ENCODE data around the gene MRPL32.

The MRPL32 gene

DNA sequence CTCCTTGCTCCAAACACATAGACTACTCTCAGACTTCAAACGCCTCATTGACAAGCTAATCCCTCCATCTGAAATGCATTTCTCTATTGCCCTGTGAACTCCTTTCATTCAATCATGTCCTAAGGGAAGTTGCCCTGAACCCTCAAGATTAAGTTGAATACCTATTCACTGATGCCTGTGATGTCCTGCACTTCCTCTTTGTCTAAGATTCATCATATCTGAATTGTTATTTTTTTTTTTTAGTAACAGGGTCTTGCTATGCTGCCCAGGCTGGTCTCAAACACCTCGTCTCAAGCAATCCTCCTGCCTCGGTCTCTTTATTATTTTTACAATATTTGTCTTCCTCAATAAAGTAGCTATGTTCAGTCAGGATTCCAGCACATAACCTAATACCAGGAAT, 3.4 kb upstream of the MRPL32 start:
- no peak for DNase-seq

DNA sequence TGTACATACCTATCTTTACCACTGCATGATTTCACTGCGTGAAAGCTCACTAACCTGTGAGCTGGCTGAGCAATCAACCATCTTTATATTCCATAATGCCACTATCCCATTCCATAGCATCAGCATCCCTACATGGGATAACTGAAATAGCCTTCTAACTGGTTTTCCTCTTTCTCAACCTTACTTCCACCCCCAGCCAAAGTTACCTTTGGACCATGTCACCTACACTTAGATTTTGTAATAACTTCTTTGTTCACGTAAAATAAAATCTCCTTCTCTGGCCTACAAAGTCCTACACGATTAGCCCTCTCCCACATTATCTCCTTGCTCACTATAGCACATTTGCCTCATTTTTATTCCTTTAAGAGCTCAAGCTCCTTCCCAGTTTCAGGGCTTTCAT, 2.7 kb upstream of the MRPL32 start:
- DNase-seq: no peak

DNA sequence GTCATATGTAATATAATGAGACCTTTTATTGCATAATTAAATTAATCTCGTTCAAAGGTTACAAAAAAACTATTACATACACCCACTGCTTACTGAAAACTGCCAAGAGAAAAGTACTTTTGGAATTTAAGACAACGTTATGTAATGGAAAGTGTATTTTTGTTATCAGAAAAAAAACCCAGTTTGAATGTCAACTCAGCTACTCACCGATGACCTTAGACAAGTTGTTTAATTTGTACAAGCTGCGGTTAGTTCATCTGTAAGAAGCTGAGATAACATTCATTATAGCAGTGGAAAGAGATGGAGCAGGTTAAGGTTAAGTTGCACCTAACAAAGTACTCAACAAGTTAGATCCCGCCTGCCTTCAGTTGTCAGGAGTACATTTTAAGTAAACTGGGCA, 1.3 kb upstream of the MRPL32 start:
- no peak for DNase-seq

DNA sequence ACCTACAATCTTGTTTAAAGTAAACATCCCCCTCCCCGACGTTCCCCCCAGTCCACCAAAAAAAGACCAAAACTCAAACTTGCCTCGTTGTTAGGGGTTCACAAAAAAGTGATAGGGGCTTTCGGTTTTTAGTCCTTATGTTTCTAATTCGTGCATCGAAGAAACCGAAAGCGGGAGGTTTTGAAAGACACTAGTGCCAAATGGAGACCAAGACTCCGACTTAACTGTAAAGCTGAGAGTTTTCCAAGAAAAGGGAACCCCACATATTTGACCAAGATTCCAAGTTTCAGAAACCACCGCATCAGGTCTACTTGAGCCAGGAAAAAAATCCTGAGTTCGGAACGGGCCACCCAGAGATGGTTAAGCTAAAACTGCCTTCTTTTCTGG, 736 bp upstream of the MRPL32 start:
- DNase-seq: no peak

DNA sequence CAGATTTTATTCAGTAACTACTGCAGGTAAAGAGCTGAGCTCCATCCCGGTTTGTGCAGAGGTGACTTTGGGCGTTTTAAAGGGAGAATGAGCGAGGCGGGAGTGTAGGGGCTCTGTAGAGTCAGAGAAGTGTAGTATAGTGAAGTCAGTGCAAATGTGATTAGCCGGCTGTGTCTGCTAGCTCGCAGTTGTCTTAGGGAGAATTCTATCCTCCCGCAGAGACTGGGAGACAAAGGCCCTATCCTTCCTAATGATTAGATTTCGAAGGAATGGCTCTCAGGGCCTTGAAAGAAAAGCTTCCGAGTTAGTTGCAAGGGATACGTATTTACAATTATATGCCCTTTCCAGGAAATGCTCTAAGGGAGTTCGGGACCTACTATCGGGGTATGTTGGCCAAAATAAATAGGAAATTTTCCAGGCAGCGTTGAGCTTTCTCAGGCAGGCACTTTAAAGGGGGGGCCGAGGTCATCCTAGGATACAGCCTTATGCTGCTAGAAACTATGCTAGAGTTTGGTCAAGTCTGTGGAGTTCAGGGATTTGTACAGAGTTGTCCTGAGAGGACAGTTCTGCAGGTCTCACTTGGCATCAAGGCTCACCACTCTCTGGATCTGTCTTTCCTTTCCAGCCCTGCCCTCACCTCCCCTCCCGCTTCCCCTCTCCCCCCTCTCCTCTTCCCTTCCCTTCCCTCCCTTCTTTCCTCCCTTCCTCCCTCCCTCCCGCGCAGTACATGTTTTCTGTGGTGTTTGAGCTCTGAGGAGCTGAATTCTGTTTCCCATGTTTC, 825 bp downstream of the MRPL32 start:
- peak; percentile 51 for DNase-seq

DNA sequence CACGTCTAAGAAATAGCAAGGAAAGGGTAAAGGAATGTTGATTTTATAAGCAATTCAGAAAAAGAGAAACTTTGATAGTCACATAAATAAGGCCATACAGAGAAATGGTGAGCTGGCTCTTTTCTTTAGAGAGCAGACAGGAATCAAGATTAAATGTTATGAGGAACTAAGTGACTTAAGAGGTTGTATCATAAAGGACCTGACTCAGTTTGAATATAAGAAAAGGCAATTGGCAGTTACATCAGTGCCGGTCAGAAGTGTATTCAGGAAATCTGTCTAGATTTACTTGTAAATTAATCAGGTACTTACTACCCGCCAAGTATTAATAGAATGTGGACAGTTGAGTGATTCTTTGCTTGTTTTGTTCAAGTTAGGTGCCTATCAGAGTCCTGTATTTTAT, 2.1 kb downstream of the MRPL32 start:
- DNase-seq: no peak

DNA sequence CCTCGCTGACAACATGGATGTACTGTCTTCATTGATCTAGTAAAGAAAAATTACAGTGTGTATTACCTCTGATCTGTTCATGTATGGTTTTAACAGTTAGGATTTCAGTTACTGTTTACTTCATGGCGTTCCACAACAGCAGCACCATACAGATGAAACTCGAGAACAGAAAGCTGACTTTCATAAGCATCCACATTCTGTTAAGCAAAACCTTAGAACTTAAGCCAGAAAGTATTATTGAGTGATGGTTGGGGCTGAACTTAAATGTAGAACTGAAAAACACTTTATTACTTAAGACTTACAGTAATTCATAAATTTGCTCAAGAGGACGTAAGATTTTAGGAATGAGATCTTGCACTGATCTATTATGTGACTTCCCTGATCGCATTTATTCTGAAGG, 3.7 kb downstream of the MRPL32 start:
- no peak for DNase-seq

DNA sequence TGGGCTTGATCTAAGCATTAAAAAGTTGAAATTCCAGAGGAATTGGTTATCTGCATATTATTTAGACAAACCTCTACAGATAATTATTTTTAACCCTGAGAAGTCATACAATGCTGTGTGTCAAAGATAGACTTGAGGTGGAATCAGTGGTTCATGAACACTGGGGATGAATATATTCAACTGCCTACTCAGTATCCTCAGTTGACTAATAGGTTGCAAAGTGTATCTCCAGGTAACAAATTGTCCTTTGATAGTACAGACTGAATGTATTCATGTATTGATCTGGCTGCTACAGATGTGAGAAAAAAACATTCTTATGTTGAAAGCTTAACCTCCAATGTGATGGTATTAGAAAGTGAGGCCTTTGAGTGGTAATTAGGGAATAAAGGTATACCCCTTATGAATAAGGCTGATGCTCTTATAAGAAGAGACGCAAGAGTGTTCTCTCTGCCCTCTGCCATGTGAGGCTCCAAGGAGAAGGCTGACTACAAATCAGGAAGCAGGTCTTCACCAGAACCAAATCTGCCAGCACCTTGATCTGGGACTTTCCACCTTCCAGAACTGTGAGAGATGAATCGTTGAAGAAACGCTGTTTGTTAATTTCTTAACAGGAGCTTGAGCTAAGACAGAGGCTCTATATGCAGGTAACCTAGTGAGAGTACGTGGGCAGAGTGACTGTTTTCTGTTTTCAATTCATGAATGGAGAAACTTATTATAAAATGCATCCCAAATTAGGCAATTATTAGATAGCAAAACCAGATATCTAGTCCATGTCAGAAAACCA, 7.5 kb downstream of the MRPL32 start:
- no peak for DNase-seq

DNA sequence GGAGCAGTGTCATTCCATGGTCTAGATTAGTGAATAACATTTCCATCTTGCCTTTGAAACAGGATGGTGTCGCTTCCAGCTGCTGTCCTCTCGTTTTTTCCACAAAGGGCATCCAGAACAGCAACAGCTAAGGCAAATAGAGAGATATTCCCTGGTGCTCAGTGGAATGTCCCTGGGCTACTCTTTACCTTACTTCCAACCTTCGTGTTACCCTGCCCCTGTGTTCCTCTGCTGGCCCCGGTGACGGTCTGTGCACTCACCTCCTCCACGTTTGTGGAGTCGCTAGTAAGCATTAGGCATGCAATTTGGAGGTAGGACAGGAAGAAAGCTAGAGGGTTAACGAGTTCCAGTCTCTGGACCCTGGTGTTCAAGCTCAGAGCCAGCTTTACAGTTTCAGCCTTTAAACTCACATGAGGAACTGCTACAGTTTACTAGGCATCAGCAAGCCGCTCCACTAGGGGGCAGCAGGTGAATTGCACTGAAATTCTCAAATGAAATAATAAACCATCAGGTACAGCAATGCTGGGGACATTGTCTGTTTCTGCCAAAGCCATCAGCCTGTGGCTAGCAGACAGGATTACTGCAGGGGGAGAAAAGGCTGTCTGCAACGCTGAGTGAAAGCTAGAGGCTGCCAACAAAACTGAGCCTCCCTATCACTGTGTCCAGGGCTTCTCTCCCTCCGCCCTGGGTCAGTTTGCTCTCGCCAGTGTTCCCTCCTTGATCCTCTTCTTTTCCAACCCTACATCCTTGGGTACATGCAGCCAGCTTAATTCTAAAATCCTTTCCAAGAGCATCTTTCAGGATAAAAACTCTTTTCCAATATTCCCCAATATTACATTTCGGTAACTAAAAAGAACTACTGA, 9.0 kb downstream of the MRPL32 start:
- peak; percentile 88 for DNase-seq

DNA sequence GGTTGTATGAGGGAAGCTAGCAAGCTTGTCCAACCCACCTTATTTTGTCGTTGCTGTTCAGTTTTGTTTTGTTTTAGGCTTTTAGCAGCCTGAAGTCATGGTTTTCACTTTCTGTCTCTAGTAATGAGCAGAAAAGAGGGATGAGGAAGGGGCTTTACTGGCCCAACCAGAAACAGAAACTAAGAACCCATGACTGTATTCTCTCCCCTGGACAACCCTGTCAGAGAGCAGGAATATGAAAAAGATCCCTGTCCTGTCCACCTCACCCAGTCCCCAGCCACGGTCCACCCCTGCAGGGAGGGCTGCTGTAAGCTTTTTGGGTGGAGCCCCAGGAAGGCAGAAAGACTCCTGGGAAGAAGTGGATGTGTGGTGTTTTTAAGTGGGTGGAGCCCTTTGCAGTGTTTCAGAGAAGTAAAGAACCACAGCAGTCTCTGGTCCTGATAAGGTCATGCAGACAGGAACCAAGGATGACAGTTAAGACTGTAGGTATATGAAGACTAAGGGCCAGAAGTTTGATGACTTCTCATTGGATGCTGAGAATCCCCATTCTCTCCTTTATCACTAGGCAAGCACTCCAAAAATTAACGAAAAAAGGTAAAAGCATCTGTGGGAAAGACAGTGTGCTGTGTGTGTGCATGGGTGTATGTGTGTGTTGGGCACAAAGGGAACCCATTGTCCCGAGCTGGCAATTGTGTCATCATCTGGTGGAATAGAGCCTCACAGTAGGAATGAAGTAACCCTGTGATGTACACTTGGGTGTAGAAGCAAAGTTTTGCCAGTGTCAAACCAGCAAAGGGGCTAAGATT, 13.8 kb downstream of the MRPL32 start:
- no peak for DNase-seq

DNA sequence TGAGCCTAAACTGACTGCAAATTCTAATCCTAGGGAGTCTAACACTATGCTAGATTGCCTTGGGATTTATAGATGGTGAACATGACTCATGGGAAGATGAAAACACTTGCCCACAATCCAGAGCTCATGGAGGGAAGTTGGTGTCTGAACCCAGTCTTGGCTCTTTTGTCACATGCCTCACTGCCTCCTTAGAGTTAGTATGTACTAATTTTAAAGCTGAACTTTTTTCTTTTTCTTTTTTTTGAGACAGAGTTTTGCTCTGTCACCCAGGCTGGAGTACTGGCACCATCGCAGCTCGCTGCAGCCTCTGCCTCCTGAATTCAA, 14.4 kb downstream of the MRPL32 start:
- DNase-seq: no peak

DNA sequence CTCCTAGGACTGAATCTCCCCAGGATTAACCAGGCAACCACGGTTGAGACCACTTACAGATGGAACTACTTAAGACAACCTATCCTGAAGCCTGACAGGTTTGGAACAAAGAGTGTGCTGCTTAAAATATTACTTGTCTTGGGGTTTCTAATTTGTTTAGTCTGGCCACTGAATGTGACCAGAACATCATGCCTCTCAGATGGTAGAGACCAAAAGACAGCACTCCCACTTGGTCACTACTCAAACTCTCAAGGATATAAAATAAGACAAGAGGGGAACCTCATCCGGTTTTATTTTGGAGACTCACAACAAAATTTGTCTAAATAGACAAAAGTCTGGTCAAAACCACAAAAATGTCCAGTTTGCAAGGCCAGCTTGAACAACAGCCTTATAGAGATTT, 15.3 kb downstream of the MRPL32 start:
- DNase-seq: no peak

DNA sequence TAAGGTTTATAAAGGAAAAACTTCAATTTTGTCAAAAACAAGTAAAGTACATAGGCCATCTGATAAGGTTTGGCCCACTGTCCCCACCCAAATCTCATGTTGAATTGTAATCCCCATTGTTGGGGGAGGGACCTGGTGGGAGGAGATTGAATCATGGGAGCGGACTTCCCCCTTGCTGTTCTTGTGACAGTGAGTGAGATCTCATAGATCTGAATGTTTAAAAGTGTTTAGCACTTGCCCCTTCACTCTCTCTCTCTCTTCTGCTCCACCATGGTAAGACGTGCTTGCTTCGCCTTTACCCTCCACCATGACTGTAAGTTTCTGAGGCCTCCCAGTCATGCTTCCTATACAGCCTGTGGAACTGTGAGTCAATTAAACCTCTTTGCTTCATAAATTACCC, 18.2 kb downstream of the MRPL32 start:
- DNase-seq: no peak

DNA sequence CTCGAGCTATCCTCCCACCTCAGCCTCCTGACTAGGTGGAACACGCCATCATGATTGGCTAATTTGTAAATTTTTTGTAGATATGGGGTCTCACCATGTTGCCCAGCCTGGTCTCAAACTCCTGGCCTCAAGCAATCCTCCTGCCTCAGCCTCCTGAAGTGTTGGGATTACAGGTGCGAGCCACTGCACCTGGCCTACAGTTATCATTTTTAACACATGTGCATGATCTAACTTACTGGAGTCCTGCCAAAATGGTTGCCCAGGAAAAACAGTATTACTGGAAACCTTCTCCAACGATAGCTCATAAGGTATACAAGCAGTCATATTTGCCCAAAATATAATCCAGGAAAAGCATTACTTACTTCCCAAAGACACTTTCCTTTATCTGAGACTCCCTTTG, 20.2 kb downstream of the MRPL32 start:
- DNase-seq: no peak

DNA sequence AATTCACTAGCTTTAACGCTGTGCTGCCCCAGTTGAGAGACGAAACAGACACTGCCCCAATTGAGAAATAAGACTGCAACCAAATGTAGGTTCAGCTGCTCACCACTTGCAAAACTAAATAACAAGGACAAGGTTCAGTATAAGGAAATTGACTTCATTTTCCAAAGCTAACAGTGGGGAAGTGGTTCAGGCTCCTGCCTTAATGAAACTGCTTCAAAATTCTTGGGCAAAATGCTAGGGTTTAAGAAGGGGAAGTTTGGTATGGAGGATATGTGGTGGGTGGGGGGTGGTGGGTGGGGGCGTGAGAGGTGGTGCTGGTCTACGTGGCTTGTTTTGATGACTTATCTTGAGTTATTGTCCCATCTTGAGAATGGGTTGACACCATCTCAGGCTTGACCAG, 21.8 kb downstream of the MRPL32 start:
- no peak for DNase-seq

DNA sequence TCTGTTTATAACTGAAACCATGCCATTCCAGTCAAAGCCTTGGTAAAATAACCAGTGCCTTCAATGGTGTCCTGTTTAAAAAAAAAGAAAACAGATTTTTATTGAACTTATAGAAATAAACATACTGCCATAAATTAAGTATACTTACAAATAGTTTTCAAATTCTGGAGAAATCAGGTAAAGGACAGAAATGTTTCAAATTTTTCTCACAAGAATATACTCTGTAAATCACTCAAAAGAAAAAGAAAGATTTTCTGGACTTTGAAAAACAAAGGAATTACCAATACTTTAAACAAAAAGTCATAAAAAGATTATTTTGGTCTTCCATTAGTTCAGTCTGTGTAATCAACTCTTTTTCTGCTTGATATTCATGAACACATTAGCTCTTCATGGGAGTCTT, 23.9 kb downstream of the MRPL32 start:
- DNase-seq: no peak

DNA sequence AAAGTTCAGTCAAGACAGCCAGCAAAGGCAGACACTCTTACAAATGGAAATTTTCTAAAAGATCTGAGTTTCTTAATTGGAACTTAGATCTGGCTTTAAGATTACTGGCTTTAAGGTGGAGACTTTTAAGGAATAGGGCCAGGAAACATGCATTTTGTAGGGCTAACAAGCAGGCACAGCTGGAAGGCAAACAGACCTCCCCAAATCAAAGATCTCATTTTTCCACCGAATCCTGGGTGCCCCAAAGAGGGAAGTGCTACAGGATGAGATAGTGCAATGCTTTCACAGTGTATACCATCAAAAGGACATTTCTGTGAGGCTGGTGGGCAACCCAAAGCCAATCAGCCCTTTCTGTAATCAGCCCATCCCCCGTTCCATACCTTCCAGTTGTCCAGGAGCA, 27.4 kb downstream of the MRPL32 start:
- no peak for DNase-seq

DNA sequence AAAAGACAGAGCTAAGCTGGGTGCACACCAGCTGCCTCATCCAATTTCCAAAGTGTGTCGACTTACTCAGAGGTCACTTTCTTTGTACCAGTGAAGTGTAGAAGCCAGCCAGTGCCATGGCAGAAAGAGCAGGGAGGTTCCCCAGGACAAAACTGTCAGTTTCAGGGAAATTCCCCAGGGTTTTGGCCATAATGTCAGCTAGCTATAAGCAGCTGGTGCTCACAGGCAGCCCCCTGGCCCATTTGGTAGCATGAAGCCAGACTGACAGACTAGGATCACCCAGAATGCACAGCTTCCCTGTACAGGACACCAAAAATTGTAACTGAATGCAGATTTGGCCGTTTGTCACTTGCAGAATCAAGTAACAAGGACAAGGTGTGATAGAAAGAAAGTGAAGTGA, 28.6 kb downstream of the MRPL32 start:
- no peak for DNase-seq

DNA sequence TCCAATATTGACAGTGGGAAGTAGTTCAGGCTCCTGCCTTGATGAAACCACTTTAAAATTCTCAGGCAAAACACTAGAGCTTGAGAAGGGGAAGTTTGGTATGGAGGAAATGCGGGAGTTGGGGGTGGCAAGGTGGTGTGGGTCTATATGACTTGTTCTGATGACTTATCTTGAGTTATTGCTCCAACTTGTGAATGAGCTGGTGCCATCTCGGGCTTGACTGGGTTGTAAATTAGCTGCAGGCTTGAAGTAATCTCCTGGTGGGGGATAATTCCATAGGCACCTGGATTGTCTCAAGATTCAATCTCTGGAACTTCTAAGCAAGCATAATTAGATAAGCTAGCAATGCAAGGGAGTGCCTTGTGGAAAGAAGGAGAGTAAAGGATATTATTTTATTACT, 29.0 kb downstream of the MRPL32 start:
- DNase-seq: no peak

DNA sequence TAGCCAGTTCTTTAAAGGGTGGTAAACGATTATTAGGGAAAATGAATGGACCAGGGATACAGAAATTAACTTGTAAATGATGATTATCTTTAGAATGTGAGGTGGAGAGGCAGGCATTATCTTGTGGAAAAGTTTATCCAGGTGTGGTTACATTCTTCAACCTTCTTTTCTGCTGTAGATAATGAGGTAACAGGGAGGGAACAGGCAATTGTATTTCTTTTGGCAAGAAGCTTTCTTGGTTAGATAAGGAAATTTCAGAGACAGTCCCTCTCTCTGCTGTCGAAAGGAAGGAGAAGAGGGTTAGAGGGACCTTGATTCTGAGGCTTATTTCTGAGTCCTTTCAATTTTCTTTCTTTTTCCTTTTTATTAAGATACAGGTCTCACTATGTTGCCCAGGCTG, 32.1 kb downstream of the MRPL32 start:
- DNase-seq: no peak

DNA sequence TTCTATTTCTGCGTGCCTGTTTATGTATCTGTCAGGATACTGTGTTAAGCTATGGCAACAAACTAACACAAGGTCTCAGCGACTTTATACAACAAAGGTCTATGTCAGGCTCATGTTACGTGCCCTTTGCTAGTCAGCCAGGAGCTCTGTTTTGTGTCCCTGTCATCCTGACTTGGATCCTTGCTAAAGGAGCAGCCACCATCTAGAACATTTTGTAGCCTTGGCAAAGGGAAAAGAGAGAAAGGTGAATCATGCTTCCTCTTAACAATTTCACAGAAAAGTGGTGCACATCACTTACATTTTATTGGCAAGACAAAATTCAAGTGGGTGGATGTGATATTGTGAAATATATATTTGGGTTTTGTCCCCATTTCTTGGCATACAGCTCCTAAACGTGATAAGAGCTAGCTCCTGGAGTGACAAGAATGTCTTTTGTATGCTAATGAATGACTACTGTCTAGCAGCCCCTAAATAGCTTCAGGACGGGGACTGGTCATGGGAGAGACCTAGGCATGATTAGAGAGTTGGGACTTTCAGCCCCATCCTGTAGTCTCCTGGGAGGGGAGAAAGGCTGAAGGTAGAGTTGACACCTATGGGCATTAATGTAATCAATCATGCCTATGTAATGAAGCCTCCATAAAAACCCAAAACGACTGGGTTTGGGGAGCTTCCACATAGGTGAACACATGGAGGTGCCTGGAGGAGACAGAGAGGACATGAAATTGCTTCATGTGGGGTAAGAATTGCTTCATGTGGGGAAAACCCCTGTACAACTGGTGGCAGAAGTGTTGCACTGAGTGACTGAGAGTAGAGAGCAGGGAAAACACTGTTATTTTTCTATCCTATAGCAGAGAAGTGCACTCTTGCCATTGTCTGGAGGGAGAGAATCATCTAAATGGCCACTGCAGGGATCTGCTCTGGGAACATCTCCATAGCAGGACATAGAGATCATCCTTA, 33.0 kb downstream of the MRPL32 start:
- DNase-seq: no peak

DNA sequence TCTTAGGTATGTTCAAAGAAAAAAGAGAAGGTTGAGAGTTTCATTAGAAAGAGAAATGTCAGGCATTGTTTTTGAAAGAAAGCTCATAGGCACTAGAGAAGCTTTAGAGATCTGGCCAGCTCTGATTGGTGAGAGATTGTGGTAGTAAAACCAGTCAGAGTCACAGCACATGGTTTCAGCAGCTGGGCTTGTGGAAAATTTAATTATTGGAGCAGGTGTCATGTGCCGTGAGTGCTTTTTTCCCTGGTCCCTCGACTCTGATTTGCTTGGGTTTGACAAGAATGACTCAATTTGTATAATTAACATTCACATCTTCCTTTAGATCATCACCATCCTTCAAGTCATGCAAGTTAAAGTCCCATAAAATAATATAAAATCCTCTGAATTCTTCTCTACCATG, 35.2 kb downstream of the MRPL32 start:
- DNase-seq: no peak
